Liver (tissue), 9 donors: ENCODE measurements around the gene NRG3. TPM values are rescaled to one million over a fixed set of nuclear protein-coding genes. Genes with fewer than 3 reads are reported as not detected.

Source experiments
- DNase-seq: peaks from one replicate; pipeline ENCODE4 v3.0.0-alpha.2; 2017; ENCODE audit warnings: low spot score
- H3K27ac ChIP-seq, 2 donors: one replicate each; pipeline ENCODE4 v1.7.0; 2013; ENCODE audit warnings: inconsistent platforms in 2 of 2, low read length in 2 of 2, control low read depth in 1 of 2, low read depth in 1 of 2, mild to moderate bottlenecking in 1 of 2
- H3K27me3 ChIP-seq, 4 donors: one replicate each; pipeline versions ENCODE4 v1.6.1 to v1.7.0; 2013; ENCODE audit warnings: low read length in 3 of 4, inconsistent platforms in 1 of 4, mild to moderate bottlenecking in 1 of 4, moderate library complexity in 1 of 4; ENCODE audit not compliant: control insufficient read depth in 4 of 4, insufficient read depth in 4 of 4
- H3K36me3 ChIP-seq, 4 donors: one replicate each; pipeline versions ENCODE4 v1.6.1 to v1.7.0; 2013; ENCODE audit warnings: low read length in 3 of 4, mild to moderate bottlenecking in 3 of 4, low read depth in 1 of 4, moderate library complexity in 1 of 4; ENCODE audit not compliant: control insufficient read depth in 4 of 4, insufficient read depth in 3 of 4
- H3K4me1 ChIP-seq, 4 donors: one replicate each; pipeline versions ENCODE4 v1.6.1 to v1.7.0; 2013; ENCODE audit warnings: low read length in 3 of 4, mild to moderate bottlenecking in 3 of 4, moderate library complexity in 1 of 4; ENCODE audit not compliant: control insufficient read depth in 4 of 4, insufficient read depth in 4 of 4
- H3K4me3 ChIP-seq, 3 donors: one replicate each; pipeline versions ENCODE4 v1.6.1 to v1.7.0; 2013; ENCODE audit warnings: low read length in 3 of 3, control low read depth in 1 of 3, low read depth in 1 of 3, mild to moderate bottlenecking in 1 of 3
- H3K9ac ChIP-seq, 2 donors: one replicate each; pipeline ENCODE4 v1.7.0; 2013; ENCODE audit warnings: low read length in 2 of 2, mild to moderate bottlenecking in 2 of 2, moderate library complexity in 2 of 2, control low read depth in 1 of 2, low read depth in 1 of 2
- H3K9me3 ChIP-seq, 4 donors: one replicate each; pipeline versions ENCODE4 v1.6.1 to v1.7.0; 2013; ENCODE audit warnings: low read length in 3 of 4; ENCODE audit not compliant: control insufficient read depth in 4 of 4
- ATF3 ChIP-seq: IDR thresholded peaks from 2 replicates; pipeline ENCODE4 v1.6.1; 2016; ENCODE audit warnings: antibody characterized with exemption
- EGR1 ChIP-seq, 2 donors: IDR thresholded peaks; 2 replicates each; pipeline ENCODE4 v1.6.1; 2016 to 2018; ENCODE audit warnings: antibody characterized with exemption in 2 of 2, low read depth in 2 of 2
- FOXA1 ChIP-seq: IDR thresholded peaks from 2 replicates; pipeline ENCODE4 v1.6.1; 2016; ENCODE audit warnings: antibody characterized with exemption
- FOXA2 ChIP-seq: IDR thresholded peaks from 2 replicates; pipeline ENCODE4 v1.6.1; 2016; ENCODE audit warnings: antibody characterized with exemption
- GABPA ChIP-seq, 2 donors: IDR thresholded peaks in 1 of 2; conservative IDR thresholded peaks in 1 of 2; 2 replicates each; pipeline ENCODE4 v1.6.1; 2016; ENCODE audit warnings: antibody characterized with exemption in 2 of 2, mild to moderate bottlenecking in 1 of 2, moderate library complexity in 1 of 2
- HNF4A ChIP-seq, 2 donors: conservative IDR thresholded peaks; 2 replicates each; pipeline ENCODE4 v1.6.1; 2016; ENCODE audit warnings: antibody characterized with exemption in 2 of 2, mild to moderate bottlenecking in 2 of 2
- HNF4G ChIP-seq: IDR thresholded peaks from 2 replicates; pipeline ENCODE4 v1.6.1; 2016; ENCODE audit warnings: antibody characterized with exemption
- JUND ChIP-seq, 2 donors: IDR thresholded peaks; 2 replicates each; pipeline ENCODE4 v1.6.1; 2016; ENCODE audit warnings: antibody characterized with exemption in 2 of 2
- MAX ChIP-seq: IDR thresholded peaks from 2 replicates; pipeline ENCODE4 v1.6.1; 2016; ENCODE audit warnings: antibody characterized with exemption
- NR2F2 ChIP-seq: IDR thresholded peaks from 2 replicates; pipeline ENCODE4 v1.6.1; 2016; ENCODE audit warnings: antibody characterized with exemption
- REST ChIP-seq: IDR thresholded peaks from 2 replicates; pipeline ENCODE4 v1.6.1; 2016; ENCODE audit warnings: antibody characterized with exemption, mild to moderate bottlenecking
- RXRA ChIP-seq, 2 donors: IDR thresholded peaks; 2 replicates each; pipeline ENCODE4 v1.6.1; 2017 to 2018; ENCODE audit warnings: antibody characterized with exemption in 2 of 2, mild to moderate bottlenecking in 1 of 2
- SP1 ChIP-seq: IDR thresholded peaks from 2 replicates; pipeline ENCODE4 v1.6.1; 2018; ENCODE audit warnings: antibody characterized with exemption, mild to moderate bottlenecking
- TAF1 ChIP-seq: conservative IDR thresholded peaks from 2 replicates; pipeline ENCODE4 v1.6.1; 2016; ENCODE audit warnings: antibody characterized with exemption, mild to moderate bottlenecking
- YY1 ChIP-seq: IDR thresholded peaks from 2 replicates; pipeline ENCODE4 v1.6.1; 2016; ENCODE audit warnings: antibody characterized with exemption, mild to moderate bottlenecking
- ZBTB33 ChIP-seq: IDR thresholded peaks from 2 replicates; pipeline ENCODE4 v1.6.1; 2016; ENCODE audit warnings: antibody characterized with exemption
- WGBS: extraction: QIAGEN DNeasy Blood & Tissue Kit; methylation state at CpG from one replicate; pipeline ENCODE4 v1.1.7; 2013; 5-methylcytosine and 5-hydroxymethylcytosine counted together
- polyA plus RNA-seq, 2 donors: library from polyadenylated mRNA; stranded (reverse) in 1 of 2; unstranded in 1 of 2; fragments of 200-250 nt in 1 of 2; fragments of >200 nt in 1 of 2; fragmentation: Nextera tagmentation in 1 of 2; extraction: Ambion mirVana in 1 of 2; gene quantifications; one replicate each; pipeline versions ENCODE4 v1.2.1 to v1.2.3, GENCODE V29; 2013 to 2015
- total RNA-seq, 2 donors: library from RNA; depleted of rRNA; stranded (reverse); fragments of >200 nt; gene quantifications; one replicate each; pipeline ENCODE4 v1.2.3, GENCODE V29; 2014
- TF ChIP-seq, protein P1 (sequence below): fragments of 150-350 bp; IDR thresholded peaks from 2 replicates; pipeline ENCODE4 v1.5.1; 2017; ENCODE audit warnings: improper control_type of control experiment, low read depth, low read length; ENCODE audit not compliant: missing input control
- donor health status: healthy.
- donor health status: healthy.
- donor health status: healthy.
- donor health status: healthy.
- donor health status: healthy.

NRG3 gene
- total and polyA plus RNA-seq, 4 donors, result 0.24 to 3.7 (median 0.38) TPM

DNA sequence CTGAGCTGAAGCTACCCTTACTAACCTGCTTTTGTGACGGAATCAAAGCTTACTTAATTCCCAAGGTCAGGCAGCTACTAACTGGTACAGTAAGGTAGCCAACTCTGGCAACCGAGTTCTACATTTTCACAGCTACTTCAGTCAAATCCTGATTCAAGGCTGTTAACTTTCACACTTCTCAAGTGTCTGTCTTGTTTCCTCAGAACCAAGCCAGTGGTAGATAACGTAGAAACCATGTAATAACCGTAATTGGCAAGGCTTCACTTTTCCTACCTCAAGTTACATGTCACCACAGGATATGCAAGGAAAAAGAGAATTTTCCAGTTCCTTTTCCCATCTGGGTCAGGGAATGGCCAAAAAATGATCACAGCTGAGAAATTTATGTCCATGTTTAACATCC, 746.7 kb downstream of the NRG3 start:
- Histone ChIP-seq H3K27ac (no peak overlapping the region), H3K4me3 (no peak overlapping the region), H3K36me3 (no peaks in the 10 kb centered on the region), H3K9me3 (peaks cover 0 to 3% (median 0%) of the 10 kb centered on the region in 4 donors), H3K27me3 (no peaks in the 10 kb centered on the region), H3K9ac (no peak overlapping the region), H3K4me1 (no peaks in the 10 kb centered on the region)
- 83% methylated on average over 4 of the region's 4 CpGs for WGBS
- no peak for DNase-seq
- no peak for TF ChIP-seq JUND (IDR thresholded peaks at IDR 0.05)
- TF ChIP-seq ATF3, result no peak
- TF ChIP-seq EGR1 (IDR thresholded peaks at IDR 0.05; ENCODE audit: low read depth in 2 of 2), result no peak
- no peak for TF ChIP-seq TAF1
- TF ChIP-seq MAX, result no peak
- TF ChIP-seq HNF4A (conservative IDR thresholded peaks at IDR 0.05), result no peak
- no peak for TF ChIP-seq HNF4G
- TF ChIP-seq REST, result no peak
- no peak for TF ChIP-seq NR2F2
- no peak for TF ChIP-seq FOXA1
- no peak for TF ChIP-seq ZBTB33
- no peak for TF ChIP-seq GABPA (IDR thresholded peaks at IDR 0.05 in 1 of 2, conservative IDR thresholded peaks at IDR 0.05 in 1 of 2)
- no peak for TF ChIP-seq SP1
- no peak for TF ChIP-seq RXRA (IDR thresholded peaks at IDR 0.05)
- TF ChIP-seq, protein P1, sequence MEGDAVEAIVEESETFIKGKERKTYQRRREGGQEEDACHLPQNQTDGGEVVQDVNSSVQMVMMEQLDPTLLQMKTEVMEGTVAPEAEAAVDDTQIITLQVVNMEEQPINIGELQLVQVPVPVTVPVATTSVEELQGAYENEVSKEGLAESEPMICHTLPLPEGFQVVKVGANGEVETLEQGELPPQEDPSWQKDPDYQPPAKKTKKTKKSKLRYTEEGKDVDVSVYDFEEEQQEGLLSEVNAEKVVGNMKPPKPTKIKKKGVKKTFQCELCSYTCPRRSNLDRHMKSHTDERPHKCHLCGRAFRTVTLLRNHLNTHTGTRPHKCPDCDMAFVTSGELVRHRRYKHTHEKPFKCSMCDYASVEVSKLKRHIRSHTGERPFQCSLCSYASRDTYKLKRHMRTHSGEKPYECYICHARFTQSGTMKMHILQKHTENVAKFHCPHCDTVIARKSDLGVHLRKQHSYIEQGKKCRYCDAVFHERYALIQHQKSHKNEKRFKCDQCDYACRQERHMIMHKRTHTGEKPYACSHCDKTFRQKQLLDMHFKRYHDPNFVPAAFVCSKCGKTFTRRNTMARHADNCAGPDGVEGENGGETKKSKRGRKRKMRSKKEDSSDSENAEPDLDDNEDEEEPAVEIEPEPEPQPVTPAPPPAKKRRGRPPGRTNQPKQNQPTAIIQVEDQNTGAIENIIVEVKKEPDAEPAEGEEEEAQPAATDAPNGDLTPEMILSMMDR, result no peak
- TF ChIP-seq FOXA2, result no peak

DNA sequence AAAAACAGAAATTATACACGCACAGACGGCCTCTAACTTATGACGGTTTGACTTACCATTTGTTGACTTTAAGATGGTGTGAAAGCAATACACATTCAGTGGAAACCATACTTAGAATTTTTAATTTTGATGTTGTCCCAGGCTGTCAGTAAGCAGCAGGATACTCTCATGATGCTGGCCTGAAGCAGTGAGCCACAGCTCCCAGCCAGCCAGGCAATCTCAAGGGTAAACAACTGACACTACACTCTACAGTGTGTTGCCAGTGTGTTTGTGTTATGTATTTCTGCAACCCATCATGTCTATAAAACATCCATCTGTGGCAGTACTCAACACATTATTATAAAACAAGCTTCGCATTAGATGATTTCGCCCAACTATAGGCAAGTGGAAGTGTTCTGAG, 747.5 kb downstream of the NRG3 start:
- Histone ChIP-seq H3K4me3 (no peak overlapping the region), H3K9ac (no peak overlapping the region), H3K36me3 (no peaks in the 10 kb centered on the region), H3K27me3 (no peaks in the 10 kb centered on the region), H3K27ac (no peak overlapping the region), H3K4me1 (no peaks in the 10 kb centered on the region), H3K9me3 (peaks cover 0 to 3% (median 0%) of the 10 kb centered on the region in 4 donors)
- TF ChIP-seq HNF4G (no peak), ZBTB33 (no peak), YY1 (no peak), JUND (IDR thresholded peaks at IDR 0.05) (no peak), RXRA (IDR thresholded peaks at IDR 0.05) (no peak), NR2F2 (no peak)
- no peak for DNase-seq
- WGBS, result 87% methylated on average over 5 of the region's 5 CpGs
